ENCODE measurements around the gene ZCCHC7.

ZCCHC7 gene

DNA sequence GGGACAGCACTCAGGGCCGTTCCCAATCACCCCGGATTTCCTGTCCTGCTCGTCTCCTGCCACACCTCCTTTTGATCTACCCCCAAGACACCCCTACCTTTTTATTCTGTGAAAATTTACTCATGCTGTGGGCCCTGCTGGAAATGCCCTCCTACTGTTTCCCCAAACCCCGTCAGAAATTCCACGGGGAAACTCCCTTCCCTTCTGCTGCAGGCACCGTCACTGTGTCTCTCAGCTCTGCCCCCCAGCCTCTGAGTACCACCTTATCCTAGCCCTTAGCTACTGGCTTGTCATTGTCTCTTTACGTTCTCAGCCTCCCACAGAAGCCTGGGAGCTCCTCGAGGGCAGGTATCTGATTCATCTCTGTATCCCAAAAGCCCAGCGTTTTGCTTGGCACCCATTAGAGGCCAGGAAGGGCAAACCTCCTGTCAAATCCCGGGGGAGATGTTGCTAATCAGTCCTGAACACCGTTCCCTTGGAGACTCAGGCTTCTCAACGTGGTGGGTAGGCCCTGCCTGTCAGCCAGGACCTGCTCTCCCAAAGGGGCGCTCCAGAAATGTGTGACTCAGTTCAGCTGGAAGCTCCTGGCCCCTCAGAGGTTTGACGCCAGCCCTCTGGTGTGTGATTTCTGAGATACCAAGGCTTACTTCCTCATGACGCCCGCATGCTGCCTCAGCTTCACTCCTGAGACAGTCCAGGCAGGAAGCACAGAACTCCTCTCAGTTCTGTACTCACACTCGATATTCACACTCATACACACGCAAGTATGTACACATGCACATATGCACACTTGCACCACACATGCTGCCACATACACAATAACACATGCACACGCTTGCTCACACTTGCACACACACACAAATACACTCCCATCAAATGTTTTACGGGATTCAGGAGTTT lies 251.4 kb downstream of the ZCCHC7 start:
- H3K9ac ChIP-seq (ENCODE audit: low read length): no peak overlapping the region
- H3K36me3 ChIP-seq (ENCODE audit: control insufficient read depth, insufficient read depth, low read length, severe bottlenecking): no peaks in the 10 kb centered on the region
- peaks cover 18% of the 10 kb centered on the region for H3K27me3 ChIP-seq (replicated peaks; ENCODE audit: control insufficient read depth, insufficient read depth, low read length)
- H3K9me3 ChIP-seq (ENCODE audit: control insufficient read depth, low read length): no peaks in the 10 kb centered on the region
- H3K4me1 ChIP-seq (ENCODE audit: control insufficient read depth, insufficient read depth, low read length): no peaks in the 10 kb centered on the region
- H3K4me3 ChIP-seq (ENCODE audit: low read length): no peak overlapping the region
- peak; percentile 31 for DNase-seq (ENCODE audit: low read depth)

DNA sequence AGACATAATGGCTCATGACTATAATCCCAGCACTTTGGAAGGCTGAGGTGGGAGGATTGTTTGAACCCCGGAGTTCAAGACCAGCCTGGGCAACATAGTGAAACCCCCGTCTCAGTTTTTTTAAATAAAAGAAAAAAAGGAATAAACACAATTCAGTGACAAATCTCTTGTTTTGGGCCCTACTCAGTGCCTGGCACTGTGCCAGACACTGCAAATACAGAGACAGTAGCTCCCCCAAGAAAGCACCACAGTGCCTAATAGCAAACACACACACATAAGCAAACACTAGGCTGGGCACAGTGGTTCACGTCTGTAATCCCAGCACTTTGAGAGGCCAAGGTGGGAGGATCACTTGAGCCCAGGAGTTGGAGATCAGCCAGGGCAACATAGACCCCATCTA lies 252.5 kb downstream of the ZCCHC7 start:
- Histone ChIP-seq H3K36me3 (ENCODE audit: control insufficient read depth, insufficient read depth, low read length, severe bottlenecking) (no peaks in the 10 kb centered on the region), H3K4me3 (ENCODE audit: low read length) (no peak overlapping the region), H3K9me3 (ENCODE audit: control insufficient read depth, low read length) (no peaks in the 10 kb centered on the region), H3K27me3 (replicated peaks; ENCODE audit: control insufficient read depth, insufficient read depth, low read length) (peaks cover 25% of the 10 kb centered on the region), H3K9ac (ENCODE audit: low read length) (no peak overlapping the region), H3K4me1 (ENCODE audit: control insufficient read depth, insufficient read depth, low read length) (no peaks in the 10 kb centered on the region)
- no peak for DNase-seq (ENCODE audit: low read depth)

DNA sequence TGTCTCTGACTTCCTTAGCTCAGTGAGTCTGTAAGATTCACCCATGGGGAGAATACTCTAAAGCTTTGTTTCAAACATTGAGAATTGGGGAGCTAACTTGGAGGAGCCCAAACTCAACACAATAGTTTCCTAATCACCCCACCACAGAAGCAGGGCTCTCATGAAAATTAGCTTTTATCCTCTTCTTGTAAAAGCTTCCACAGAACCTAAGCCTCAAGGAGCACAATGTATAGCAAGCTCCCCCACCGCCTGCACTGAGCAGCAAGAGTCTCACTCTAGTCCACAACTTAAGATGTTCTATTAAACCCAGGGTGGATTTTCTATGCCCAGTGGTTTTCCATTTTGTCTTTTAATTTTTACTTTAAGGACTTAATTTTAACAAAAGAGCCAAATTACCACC lies 253.2 kb downstream of the ZCCHC7 start:
- H3K4me1 ChIP-seq (ENCODE audit: control insufficient read depth, insufficient read depth, low read length): no peaks in the 10 kb centered on the region
- no peaks in the 10 kb centered on the region for H3K36me3 ChIP-seq (ENCODE audit: control insufficient read depth, insufficient read depth, low read length, severe bottlenecking)
- H3K9me3 ChIP-seq (ENCODE audit: control insufficient read depth, low read length): no peaks in the 10 kb centered on the region
- no peak overlapping the region for H3K9ac ChIP-seq (ENCODE audit: low read length)
- no peak overlapping the region for H3K4me3 ChIP-seq (ENCODE audit: low read length)
- DNase-seq (ENCODE audit: low read depth): no peak
- H3K27me3 ChIP-seq (replicated peaks; ENCODE audit: control insufficient read depth, insufficient read depth, low read length): peaks cover 25% of the 10 kb centered on the region

GRCh38 chr9:37374892-37375291 lies 254.5 kb downstream of the ZCCHC7 start:
- H3K9ac ChIP-seq (ENCODE audit: low read length): no peak overlapping the region
- H3K36me3 ChIP-seq (ENCODE audit: control insufficient read depth, insufficient read depth, low read length, severe bottlenecking): no peaks in the 10 kb centered on the region
- DNase-seq (ENCODE audit: low read depth): no peak
- no peak overlapping the region for H3K4me3 ChIP-seq (ENCODE audit: low read length)
- H3K27me3 ChIP-seq (replicated peaks; ENCODE audit: control insufficient read depth, insufficient read depth, low read length): peaks cover 28% of the 10 kb centered on the region
- H3K9me3 ChIP-seq (ENCODE audit: control insufficient read depth, low read length): no peaks in the 10 kb centered on the region
- H3K4me1 ChIP-seq (ENCODE audit: control insufficient read depth, insufficient read depth, low read length): no peaks in the 10 kb centered on the region

DNA sequence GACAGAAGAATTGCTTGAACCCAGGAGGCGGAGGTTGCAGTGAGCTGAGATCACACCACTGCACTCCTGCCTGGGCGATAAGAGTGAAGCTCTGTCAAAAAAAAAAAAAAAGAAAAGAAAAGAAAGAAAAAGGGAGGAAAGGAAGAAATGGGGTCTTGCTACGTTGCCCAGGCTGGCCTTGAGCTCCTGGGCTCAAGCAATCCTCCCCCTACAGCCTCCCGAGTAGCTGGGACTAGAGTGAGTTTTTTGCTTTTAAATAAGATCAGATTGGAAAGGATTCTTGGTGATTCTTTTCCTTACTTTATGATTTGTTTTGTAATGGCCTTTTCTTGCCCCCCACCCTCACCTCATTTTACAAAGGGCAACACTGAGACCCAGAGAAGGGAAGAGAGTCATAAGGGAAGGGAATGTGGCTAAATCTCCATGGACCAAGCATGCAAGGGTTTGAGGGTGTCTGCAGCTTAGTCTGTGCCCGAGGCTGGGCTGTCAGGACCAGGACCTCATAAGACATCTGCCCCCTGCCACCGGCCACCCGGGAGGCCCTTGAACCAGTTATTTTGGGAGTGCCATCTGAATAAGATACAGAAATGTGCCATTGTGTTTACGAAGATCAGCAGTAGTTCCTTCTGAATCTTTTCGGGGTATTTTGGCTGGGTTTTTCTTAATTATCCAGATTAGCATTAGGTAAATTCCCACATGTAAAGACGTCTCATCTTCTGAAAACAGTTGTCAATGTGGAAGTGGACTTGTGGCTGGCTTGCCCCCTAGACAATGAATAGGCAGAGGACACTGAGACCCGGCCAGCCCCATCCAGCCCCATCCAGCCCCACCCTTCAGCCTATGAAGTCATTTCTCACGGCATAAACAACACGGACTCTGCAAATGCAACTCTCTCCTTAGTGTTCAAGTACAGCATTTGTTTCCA lies 257.6 kb downstream of the ZCCHC7 start:
- Histone ChIP-seq H3K9me3 (ENCODE audit: control insufficient read depth, low read length) (peaks cover 5% of the 10 kb centered on the region), H3K27me3 (replicated peaks; ENCODE audit: control insufficient read depth, insufficient read depth, low read length) (peaks cover 35% of the 10 kb centered on the region), H3K4me3 (ENCODE audit: low read length) (no peak overlapping the region), H3K4me1 (ENCODE audit: control insufficient read depth, insufficient read depth, low read length) (no peaks in the 10 kb centered on the region), H3K36me3 (ENCODE audit: control insufficient read depth, insufficient read depth, low read length, severe bottlenecking) (no peaks in the 10 kb centered on the region), H3K9ac (ENCODE audit: low read length) (no peak overlapping the region)
- DNase-seq (ENCODE audit: low read depth): no peak

DNA sequence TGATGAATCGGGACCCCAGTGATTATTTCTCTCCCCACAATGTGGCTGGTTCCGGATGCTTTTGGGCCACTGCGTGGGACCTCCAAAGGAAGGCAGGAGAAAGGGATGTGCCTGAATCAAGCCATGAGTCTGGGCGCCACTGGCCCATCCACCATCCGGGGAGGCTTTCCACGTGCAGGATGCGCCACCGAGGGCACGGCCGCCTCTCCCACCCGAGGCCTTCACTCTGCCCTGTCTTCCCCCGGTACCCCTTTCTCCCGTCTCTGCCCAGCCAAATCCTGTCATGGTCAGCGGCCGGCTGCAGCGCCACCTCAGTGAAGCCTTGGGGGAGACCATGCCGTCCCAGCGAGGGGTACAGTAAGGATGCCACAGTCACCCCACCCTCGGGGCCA lies 258.2 kb downstream of the ZCCHC7 start:
- no peak overlapping the region for H3K9ac ChIP-seq (ENCODE audit: low read length)
- no peaks in the 10 kb centered on the region for H3K36me3 ChIP-seq (ENCODE audit: control insufficient read depth, insufficient read depth, low read length, severe bottlenecking)
- DNase-seq (ENCODE audit: low read depth): no peak

DNA sequence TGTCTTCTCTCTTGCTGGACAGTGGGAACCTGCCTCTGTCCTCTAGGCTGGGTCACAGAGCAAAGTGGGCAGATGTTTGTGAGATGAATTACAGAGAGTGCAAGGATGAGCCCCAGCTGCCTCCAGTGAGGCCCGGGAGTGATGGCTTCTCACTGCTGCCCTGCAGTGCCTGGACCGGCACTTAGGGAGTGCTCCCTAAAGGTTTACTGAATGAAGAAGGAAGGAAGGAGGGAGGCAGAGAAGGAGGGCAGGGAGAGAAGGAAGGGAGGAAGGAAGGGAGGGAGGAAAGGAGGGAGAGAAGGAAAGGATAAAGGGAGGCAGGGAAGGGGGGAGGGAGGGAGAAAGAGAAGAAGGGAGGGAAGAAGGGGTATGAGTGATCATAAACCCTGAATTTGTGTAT lies 259.5 kb downstream of the ZCCHC7 start:
- H3K4me3 ChIP-seq (ENCODE audit: low read length): no peak overlapping the region
- no peak for DNase-seq (ENCODE audit: low read depth)
- no peaks in the 10 kb centered on the region for H3K4me1 ChIP-seq (ENCODE audit: control insufficient read depth, insufficient read depth, low read length)
- H3K27me3 ChIP-seq (replicated peaks; ENCODE audit: control insufficient read depth, insufficient read depth, low read length): peaks cover 26% of the 10 kb centered on the region
- no peaks in the 10 kb centered on the region for H3K36me3 ChIP-seq (ENCODE audit: control insufficient read depth, insufficient read depth, low read length, severe bottlenecking)
- no peak overlapping the region for H3K9ac ChIP-seq (ENCODE audit: low read length)
- H3K9me3 ChIP-seq (ENCODE audit: control insufficient read depth, low read length): peaks cover 5% of the 10 kb centered on the region

More for the DNA sequence above, 258.2 kb downstream of the ZCCHC7 start:
- peaks cover 28% of the 10 kb centered on the region for H3K27me3 ChIP-seq (replicated peaks; ENCODE audit: control insufficient read depth, insufficient read depth, low read length)
- peaks cover 5% of the 10 kb centered on the region for H3K9me3 ChIP-seq (ENCODE audit: control insufficient read depth, low read length)
- H3K4me3 ChIP-seq (ENCODE audit: low read length): no peak overlapping the region
- H3K4me1 ChIP-seq (ENCODE audit: control insufficient read depth, insufficient read depth, low read length): no peaks in the 10 kb centered on the region

- H3K4me1 ChIP-seq (ENCODE audit: control insufficient read depth, insufficient read depth, low read length): no peaks in the 10 kb centered on the region
- H3K27me3 ChIP-seq (replicated peaks; ENCODE audit: control insufficient read depth, insufficient read depth, low read length): peaks cover 26% of the 10 kb centered on the region
- H3K36me3 ChIP-seq (ENCODE audit: control insufficient read depth, insufficient read depth, low read length, severe bottlenecking): no peaks in the 10 kb centered on the region
- peaks cover 5% of the 10 kb centered on the region for H3K9me3 ChIP-seq (ENCODE audit: control insufficient read depth, low read length)
- no peak for DNase-seq (ENCODE audit: low read depth)
- H3K9ac ChIP-seq (ENCODE audit: low read length): no peak overlapping the region
- H3K4me3 ChIP-seq (ENCODE audit: low read length): no peak overlapping the region
Measured at GRCh38 chr9:37380570-37380969, 260.2 kb downstream of the ZCCHC7 start.

DNA sequence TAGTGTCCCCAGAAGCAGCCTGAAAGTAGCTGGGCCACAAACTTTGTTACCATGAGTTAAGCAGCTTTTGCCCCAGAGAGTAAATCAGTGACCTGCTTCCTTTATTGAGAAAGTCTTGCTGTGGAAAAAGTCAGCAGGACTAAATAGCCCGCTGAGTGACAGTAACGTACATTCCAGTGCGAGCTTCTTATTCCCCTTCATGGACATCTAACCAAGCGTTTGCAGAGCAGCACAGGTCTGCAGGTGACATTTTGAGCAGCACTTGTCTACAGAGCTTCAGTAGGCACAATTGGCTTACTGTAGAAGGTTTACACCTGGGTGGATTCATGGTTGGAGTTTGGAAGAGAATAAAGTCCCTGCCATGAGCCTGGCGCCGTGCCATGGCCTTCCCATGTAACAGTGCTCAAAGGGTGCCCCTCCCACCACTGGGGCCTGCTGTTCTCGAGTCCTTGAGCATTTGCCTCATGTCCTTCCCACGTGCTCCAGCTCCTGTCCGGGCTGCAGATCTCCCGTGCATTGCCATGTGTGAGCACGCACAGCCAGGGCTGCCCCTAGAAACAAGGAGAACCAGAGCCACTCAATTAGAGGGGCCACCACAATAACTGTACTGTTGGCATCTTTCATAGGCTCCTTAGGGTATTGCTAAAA lies 260.8 kb downstream of the ZCCHC7 start:
- no peak for DNase-seq (ENCODE audit: low read depth)
- Histone ChIP-seq H3K4me3 (ENCODE audit: low read length) (no peak overlapping the region), H3K36me3 (ENCODE audit: control insufficient read depth, insufficient read depth, low read length, severe bottlenecking) (no peaks in the 10 kb centered on the region), H3K4me1 (ENCODE audit: control insufficient read depth, insufficient read depth, low read length) (no peaks in the 10 kb centered on the region), H3K27me3 (replicated peaks; ENCODE audit: control insufficient read depth, insufficient read depth, low read length) (peaks cover 24% of the 10 kb centered on the region), H3K9me3 (ENCODE audit: control insufficient read depth, low read length) (peaks cover 5% of the 10 kb centered on the region), H3K9ac (ENCODE audit: low read length) (no peak overlapping the region)

DNA sequence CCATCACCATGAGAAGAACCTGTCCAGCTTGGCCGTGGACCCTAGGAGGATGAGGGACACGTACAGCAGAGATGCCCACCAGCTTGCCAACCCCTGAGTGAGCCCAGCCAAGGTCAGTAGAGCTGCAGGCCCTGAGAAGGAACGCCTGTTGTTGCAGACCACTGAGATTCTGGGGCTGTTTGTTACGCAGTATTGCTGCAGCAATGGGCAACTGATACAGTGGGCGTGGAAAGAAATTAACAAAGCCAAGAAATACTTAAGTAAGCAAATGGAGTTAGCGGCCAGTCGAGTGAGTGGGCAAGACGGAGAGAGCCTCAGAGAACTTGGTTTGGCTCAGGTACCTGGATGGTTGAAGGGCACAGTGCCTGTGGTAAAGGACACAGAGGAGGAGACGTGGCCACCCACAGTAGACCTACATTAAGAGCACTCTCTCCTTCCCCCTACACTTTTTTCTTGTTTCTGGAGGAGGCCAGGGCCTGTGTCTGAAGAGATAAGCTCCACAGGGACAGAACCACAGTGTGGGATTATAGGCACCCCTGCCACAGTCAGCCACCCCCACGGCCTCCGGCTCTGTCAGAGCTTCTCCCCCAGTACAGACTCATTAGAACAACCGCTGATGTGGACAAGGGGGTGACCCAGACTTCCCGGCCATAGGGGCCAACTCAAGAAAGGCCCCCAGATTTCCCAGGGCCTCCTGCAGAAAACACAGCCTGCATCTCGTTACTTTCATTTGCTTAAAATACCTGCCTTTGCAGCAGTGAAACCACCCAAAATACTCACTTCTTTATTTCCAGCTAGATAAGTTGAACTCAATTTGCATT lies 262.0 kb downstream of the ZCCHC7 start:
- H3K36me3 ChIP-seq (ENCODE audit: control insufficient read depth, insufficient read depth, low read length, severe bottlenecking): no peaks in the 10 kb centered on the region
- no peak overlapping the region for H3K4me3 ChIP-seq (ENCODE audit: low read length)
- peaks cover 15% of the 10 kb centered on the region for H3K27me3 ChIP-seq (replicated peaks; ENCODE audit: control insufficient read depth, insufficient read depth, low read length)
- no peak overlapping the region for H3K9ac ChIP-seq (ENCODE audit: low read length)
- peaks cover 5% of the 10 kb centered on the region for H3K9me3 ChIP-seq (ENCODE audit: control insufficient read depth, low read length)
- no peaks in the 10 kb centered on the region for H3K4me1 ChIP-seq (ENCODE audit: control insufficient read depth, insufficient read depth, low read length)
- DNase-seq (ENCODE audit: low read depth): no peak

Measured in adipocyte (in vitro differentiated cells).